PC-3 (cell line): Measurements from ENCODE around the gene RNASE13.

Experiments used
- CTCF ChIP-seq: fragments of 300-600 bp; sonication (generic); conservative IDR thresholded peaks from 2 replicates; pipeline ENCODE4 v1.5.1; 2017; ENCODE audit warnings: antibody characterized with exemption, low read depth, mild to moderate bottlenecking, low read length
- EZH2 ChIP-seq: fragments of 300-600 bp; sonication (generic); IDR thresholded peaks from one replicate; pipeline ENCODE4 v1.6.1; 2017; ENCODE audit warnings: antibody characterized with exemption, mild to moderate bottlenecking, low read length; ENCODE audit not compliant: unreplicated experiment
- EZH2phosphoT487 ChIP-seq: fragments of 300-600 bp; sonication (generic); IDR thresholded peaks from 2 replicates; pipeline ENCODE4 v1.6.1; 2018; ENCODE audit warnings: mild to moderate bottlenecking, antibody characterized with exemption, low read length, borderline replicate concordance

- TF ChIP-seq CTCF (no peak), EZH2phosphoT487 (no peak), EZH2 (no peak)
Measured at GRCh38 chr14:20997564-20997963, 37.0 kb downstream of the RNASE13 start.
